Activated CD8-positive, alpha-beta T cell treated with anti-CD3 and anti-CD28 coated beads for 36 hours (primary cell): ENCODE data around the gene CABLES2. TPM values are rescaled to one million over a fixed set of nuclear protein-coding genes. Genes with fewer than 3 reads are reported as not detected.

Experiments
- ATAC-seq: fragments of 200-7000 bp; cut with Tn5 transposase; one replicate; pipeline ENCODE4 v1.10.0; 2021; ENCODE audit warnings: mild to moderate bottlenecking, moderate library complexity
- CTCF ChIA-PET: fragments of 350-600 bp; sonication (Branson Sonifier 250); formaldehyde crosslinking; loops from one replicate; lab custom pipeline; 2021; ENCODE audit warnings: antibody characterized with exemption; lab: Charles Lee
- POLR2A ChIA-PET: fragments of 350-600 bp; sonication (Branson Sonifier 250); formaldehyde crosslinking; loops from one replicate; lab custom pipeline; 2021; ENCODE audit warnings: antibody characterized with exemption; lab: Charles Lee
- DNase-seq: peaks from one replicate; pipeline ENCODE4 v3.0.0-alpha.2; 2020
- H3K27ac Mint-ChIP-seq: one replicate; pipeline ENCODE4 v1.8.0; 2021; ENCODE audit warnings: mild to moderate bottlenecking, mixed read lengths
- H3K27me3 Mint-ChIP-seq: one replicate; pipeline ENCODE4 v1.8.0; 2021; ENCODE audit warnings: mixed read lengths
- H3K36me3 Mint-ChIP-seq: one replicate; pipeline ENCODE4 v1.8.0; 2021; ENCODE audit warnings: low read depth, mixed read lengths
- H3K4me1 Mint-ChIP-seq: one replicate; pipeline ENCODE4 v1.8.0; 2021; ENCODE audit warnings: low read depth, mixed read lengths
- H3K4me3 Mint-ChIP-seq: one replicate; pipeline ENCODE4 v1.8.0; 2021; ENCODE audit warnings: mild to moderate bottlenecking, moderate library complexity, mixed read lengths
- H3K9me3 Mint-ChIP-seq: one replicate; pipeline ENCODE4 v1.8.0; 2021; ENCODE audit warnings: mixed read lengths
- intact Hi-C: fragments of 100-400 bp; cut with micrococcal nuclease; formaldehyde crosslinking; loops from one replicate; pipeline ENCODE4 v1.10.0; 2022
- total RNA-seq, 2 experiments: library from RNA; stranded (reverse); gene quantifications; one replicate each; pipeline ENCODE4 v1.2.3, GENCODE V29; 2021
- TF ChIP-seq, protein P1 (sequence below): fragments of 200-600 bp; IDR thresholded peaks from one replicate; pipeline ENCODE4 v1.8.0; 2022; ENCODE audit warnings: antibody characterized with exemption, mild to moderate bottlenecking

Gene CABLES2
- total RNA-seq, 2 experiments from 2014 or later, result 3.2 to 4.5 TPM

DNA sequence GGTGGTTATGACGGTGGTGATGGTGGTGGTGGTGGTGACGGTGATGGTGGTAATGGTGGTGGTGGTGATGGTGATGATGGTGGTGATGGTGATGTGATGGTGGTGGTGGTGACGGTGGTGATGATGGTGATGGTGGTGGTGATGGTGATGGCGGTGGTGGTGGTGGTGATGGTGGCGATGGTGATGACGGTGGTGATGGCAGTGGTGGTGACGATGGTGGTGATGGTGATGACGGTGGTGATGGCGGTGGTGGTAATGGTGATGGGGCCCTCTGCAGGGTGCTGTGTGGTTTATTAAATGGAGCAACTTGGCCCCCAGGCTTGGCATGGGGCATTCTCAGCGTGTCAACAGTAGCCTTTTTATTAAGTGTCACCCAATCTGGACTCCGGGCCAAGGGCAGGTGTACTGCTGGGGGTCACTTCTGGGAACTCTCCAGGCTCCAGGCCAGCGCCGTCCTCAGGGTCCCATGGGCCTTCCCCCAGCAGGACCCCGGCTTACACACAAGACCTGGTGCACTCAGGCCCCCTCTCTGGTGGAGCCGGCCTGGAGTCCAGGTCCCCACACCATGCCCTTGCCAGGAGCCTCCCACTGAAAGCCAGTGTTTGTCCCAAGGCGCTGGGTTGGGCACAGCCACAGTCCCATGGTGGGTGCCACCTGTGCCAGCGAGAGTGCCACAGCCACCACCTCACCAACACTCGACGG is 8.8 kb downstream of the CABLES2 start:
- H3K36me3 Mint-ChIP-seq, result peaks cover 6% of the 10 kb centered on the region
- ChIA-PET POLR2A (interaction anchor here (4.9 kb wide), 1 partner anchor 9 kb away, joined by 53 read pairs; the partner anchor contains the start of gene RPS21), CTCF (no interaction called here)
- ATAC-seq, result no peak
- TF ChIP-seq, protein P1, sequence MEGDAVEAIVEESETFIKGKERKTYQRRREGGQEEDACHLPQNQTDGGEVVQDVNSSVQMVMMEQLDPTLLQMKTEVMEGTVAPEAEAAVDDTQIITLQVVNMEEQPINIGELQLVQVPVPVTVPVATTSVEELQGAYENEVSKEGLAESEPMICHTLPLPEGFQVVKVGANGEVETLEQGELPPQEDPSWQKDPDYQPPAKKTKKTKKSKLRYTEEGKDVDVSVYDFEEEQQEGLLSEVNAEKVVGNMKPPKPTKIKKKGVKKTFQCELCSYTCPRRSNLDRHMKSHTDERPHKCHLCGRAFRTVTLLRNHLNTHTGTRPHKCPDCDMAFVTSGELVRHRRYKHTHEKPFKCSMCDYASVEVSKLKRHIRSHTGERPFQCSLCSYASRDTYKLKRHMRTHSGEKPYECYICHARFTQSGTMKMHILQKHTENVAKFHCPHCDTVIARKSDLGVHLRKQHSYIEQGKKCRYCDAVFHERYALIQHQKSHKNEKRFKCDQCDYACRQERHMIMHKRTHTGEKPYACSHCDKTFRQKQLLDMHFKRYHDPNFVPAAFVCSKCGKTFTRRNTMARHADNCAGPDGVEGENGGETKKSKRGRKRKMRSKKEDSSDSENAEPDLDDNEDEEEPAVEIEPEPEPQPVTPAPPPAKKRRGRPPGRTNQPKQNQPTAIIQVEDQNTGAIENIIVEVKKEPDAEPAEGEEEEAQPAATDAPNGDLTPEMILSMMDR, result no peak
- DNase-seq, result no peak
- H3K27me3 Mint-ChIP-seq, result no peaks in the 10 kb centered on the region
- H3K9me3 Mint-ChIP-seq, result no peaks in the 10 kb centered on the region
- intact Hi-C loops, result no loop called here
- H3K27ac Mint-ChIP-seq, result no peak overlapping the region
- H3K4me3 Mint-ChIP-seq, result no peak overlapping the region
- H3K4me1 Mint-ChIP-seq, result no peaks in the 10 kb centered on the region

DNA sequence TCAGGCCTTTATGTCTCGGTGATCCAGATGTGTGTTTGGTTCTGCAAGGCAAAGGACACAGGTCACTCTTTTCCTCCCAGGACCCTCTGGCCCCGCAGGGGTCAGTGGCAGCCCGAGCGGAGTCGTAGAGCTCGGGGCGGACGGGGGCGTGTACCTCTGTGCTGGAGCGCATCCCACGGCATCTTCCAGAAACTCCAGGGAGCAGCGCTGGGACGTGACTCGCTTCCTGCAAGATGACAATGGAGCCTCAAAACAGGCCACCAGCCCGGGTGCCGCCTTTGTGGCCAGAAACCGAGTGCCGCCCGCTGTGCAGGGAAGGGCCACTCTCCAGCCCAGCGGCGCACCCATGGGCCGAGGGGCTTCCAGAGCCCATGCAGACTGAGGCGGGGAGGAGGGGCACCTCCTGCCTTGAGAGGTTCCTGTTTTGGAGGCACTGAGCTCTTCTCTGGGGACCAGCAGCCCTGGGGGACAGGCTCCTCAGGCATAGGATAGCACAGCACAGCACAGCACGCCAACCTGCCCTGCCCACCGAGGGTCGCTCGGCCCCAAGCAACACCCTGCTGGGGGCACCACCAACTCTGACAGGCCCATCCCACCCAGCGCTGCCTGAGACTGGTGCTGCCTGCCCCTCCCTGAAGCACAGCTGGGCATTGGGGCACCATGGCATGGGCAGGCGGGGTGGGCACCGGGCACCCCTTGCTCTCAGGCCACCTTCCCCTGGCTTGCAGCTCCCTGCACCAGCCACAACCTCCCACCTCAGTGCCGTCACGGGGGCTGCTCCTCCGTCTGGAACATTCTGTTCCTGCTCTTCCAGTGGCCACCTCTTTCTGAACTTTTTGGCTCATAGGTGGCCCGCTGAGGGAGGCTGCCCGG is 10.5 kb downstream of the CABLES2 start:
- TF ChIP-seq, protein P1, result no peak

DNA sequence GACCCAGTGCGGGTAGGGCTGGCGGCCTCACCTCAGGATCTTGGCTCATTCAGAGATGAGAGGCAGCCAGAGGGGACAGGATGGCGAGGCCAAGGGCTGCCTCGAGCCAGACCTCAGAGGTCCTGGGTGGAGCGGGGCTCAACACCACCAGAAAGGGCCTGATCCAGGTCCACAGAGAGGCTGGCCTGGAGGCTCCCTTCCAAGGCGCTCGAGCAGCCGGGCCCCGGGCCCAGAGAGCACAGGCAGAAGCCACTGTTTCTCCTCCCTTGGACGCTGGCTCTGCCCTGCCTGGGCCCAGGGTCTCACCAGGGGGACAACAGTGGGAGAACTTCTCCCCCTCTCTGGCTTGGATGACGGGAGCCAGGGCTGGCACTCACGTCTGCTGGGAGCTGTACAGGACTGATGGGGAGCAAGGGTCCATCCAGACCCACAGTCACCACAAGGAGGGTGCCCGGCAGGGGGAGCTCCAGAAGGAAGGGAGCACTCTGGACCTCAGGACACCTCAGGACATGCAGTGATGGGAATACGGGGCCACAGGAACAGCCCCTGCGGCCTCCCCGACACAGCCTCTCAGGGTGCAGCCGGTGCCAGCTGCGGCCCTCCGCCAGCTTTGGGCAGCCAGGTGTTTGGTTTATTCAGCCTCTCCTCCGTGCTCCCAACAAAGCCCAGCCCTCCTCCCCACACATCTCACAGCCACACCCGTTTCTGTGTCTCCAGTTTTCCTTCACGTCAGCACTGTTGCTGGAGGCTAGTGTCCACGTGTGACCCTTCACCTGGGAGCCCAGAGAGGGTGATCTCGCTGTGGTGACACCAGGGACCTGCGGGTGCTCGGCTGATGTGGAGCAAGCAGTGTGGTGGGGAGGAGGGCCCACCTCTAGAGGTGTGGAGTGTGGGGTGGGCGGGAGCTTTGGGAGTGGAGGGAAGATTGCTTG is 11.5 kb downstream of the CABLES2 start:
- TF ChIP-seq, protein P1, result no peak
- no peak overlapping the region for H3K27ac Mint-ChIP-seq
- ChIA-PET CTCF (no interaction called here), POLR2A (interaction anchor here (0.8 to 1.1 kb wide), 2 partner anchors 9 to 10 kb away, joined by 3 read pairs; partner anchors contain the start of gene RPS21)
- no peak overlapping the region for H3K4me3 Mint-ChIP-seq
- H3K9me3 Mint-ChIP-seq, result no peaks in the 10 kb centered on the region
- H3K4me1 Mint-ChIP-seq, result no peaks in the 10 kb centered on the region
- no peaks in the 10 kb centered on the region for H3K27me3 Mint-ChIP-seq
- H3K36me3 Mint-ChIP-seq, result peaks cover 6% of the 10 kb centered on the region
- ATAC-seq (no peak), DNase-seq (no peak)
- intact Hi-C loops, result no loop called here

More for the DNA sequence above, 10.5 kb downstream of the CABLES2 start:
- H3K27me3 Mint-ChIP-seq, result no peaks in the 10 kb centered on the region
- DNase-seq (no peak), ATAC-seq (no peak)
- no peak overlapping the region for H3K27ac Mint-ChIP-seq
- no peaks in the 10 kb centered on the region for H3K4me1 Mint-ChIP-seq
- intact Hi-C loops, result no loop called here
- no peak overlapping the region for H3K4me3 Mint-ChIP-seq
- CTCF ChIA-PET, result no interaction called here
- POLR2A ChIA-PET, result no interaction called here
- peaks cover 6% of the 10 kb centered on the region for H3K36me3 Mint-ChIP-seq
- H3K9me3 Mint-ChIP-seq, result no peaks in the 10 kb centered on the region

DNA sequence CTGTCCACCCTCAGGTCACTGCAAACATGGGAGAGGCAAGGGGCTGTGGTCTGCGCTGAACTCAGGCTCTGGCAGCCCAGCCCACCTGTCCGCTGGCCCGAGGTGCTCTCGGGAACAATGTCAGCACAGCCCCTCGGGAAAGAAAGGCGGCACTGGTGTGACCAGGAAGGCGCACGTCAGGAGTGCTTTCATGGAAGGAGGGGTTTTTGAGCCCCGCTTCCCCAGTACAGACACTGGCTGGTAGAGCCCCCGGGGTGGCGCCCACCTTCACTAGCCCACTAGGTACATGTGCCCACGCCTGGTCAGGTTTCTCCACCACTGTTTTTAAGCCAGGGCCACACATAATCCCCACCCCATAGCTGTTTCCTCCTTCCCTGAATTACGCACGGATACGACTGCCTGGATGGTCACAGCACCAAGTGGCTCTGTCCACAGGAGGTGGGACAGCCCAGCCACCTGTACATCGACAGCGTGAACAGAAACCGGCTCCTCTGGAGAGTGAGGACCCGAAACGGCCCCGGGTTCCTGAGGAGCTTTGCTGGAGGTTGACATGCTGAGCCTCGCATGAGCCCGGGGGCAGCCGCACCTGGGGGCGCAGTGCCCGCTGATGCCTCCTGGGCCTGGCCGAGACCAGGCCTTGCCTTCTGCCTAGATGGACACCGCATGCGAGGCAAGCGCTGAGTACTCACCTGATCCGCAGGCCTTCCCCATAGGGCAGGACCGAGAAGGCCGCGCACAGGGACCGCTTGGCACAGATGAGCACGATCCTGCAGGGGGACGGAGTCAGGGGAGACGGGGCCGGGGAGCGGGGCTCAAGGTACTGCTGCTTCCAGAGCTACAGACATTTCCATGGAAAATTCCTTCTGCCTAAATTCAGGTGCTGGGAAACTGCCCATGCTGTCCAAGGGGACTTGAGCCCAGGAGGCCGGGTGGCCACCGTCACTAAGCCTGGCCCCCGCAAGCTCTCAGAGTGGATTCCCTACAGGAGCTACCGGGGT is 12.5 kb downstream of the CABLES2 start:
- TF ChIP-seq, protein P1, result no peak

More for the DNA sequence above, 12.5 kb downstream of the CABLES2 start:
- ChIA-PET POLR2A (interaction anchor here (0.8 to 1.1 kb wide), 2 partner anchors 8 to 11 kb away, joined by 3 read pairs; partner anchors contain the start of gene RPS21), CTCF (no interaction called here)
- no peak for DNase-seq
- Mint-ChIP-seq H3K36me3 (peaks cover 12% of the 10 kb centered on the region), H3K27me3 (no peaks in the 10 kb centered on the region), H3K9me3 (no peaks in the 10 kb centered on the region), H3K4me3 (no peak overlapping the region), H3K4me1 (peaks cover 5% of the 10 kb centered on the region), H3K27ac (no peak overlapping the region)
- intact Hi-C loops, result no loop called here
- ATAC-seq, result no peak
